ENCODE data around the gene NCAPH2.
A peak's percentile ranks its signal among the peaks of the same experiment; 100 is the strongest.
"Not testable (repeated sequence)": the region's sequence is repeated elsewhere in the genome, so short reads cannot be mapped to it uniquely, and the experiment has no call there.

The NCAPH2 gene

GRCh38 chr22:50530877-50531545 lies 23.0 kb downstream of the NCAPH2 start:
- peak; percentile 69 for DNase-seq (ENCODE audit: low read depth)

DNA sequence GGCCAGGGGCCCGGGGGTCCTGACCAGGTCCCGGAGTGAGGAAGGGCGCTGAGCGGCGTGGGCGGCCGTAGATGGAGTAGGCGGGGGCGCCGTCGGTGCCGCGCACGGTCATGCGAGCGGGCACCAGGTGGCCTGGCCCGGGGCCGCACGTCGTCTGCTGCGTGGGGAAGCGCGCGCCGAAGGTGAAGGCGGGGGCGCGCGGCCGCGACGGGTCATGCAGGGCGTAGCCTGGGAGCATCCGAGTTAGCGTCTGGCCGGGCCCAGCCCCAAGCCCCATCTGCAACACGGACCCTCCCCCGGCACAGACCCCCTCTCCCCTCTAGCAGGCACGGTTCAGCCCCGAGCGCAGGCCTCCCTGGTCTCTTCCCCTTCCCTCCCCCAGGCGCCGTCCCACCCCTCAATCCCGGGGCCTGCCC lies 23.5 kb downstream of the NCAPH2 start:
- no peak for DNase-seq (ENCODE audit: low read depth)

DNA sequence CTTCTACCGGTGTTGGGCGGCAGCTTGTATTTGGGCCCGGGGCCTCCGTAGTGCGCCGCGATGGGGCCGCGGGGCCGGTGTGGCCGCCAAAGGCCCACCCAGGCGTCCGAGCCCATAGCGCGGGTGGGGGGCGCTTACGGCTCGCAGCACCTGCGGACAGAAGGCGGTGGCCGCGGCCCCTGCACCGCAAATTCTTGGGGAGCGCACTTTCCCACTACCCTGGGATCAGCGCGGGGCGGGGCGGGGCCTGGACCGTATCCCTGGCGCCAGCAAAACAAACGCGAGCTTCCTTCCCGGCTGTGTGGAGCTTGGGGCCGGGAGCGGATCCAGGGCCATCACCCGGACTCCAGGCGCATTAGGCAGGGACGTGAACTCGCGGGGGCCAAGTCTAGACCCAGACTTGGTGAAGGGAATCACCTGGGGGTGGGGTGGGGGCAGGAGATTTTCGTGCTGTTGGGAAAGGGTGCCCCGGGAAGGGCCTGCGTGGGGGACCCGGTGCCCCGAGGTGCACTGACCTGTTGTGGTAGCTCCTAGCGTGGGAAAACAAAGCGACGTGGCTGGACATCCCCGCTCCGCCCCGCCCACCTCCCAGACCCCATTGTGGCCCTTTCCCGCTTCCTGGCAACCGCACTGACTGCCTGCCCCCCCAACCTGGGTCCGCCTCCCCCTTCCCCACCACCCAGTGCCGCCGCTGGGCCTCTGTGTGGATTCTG lies 24.1 kb downstream of the NCAPH2 start:
- no peak for DNase-seq (ENCODE audit: low read depth)

- DNase-seq (ENCODE audit: low read depth) = no peak
Measured at GRCh38 chr22:50532824-50533796, 25.1 kb downstream of the NCAPH2 start.

GRCh38 chr22:50533856-50534711 lies 26.1 kb downstream of the NCAPH2 start:
- not testable (repeated sequence) for DNase-seq (ENCODE audit: low read depth)

DNA sequence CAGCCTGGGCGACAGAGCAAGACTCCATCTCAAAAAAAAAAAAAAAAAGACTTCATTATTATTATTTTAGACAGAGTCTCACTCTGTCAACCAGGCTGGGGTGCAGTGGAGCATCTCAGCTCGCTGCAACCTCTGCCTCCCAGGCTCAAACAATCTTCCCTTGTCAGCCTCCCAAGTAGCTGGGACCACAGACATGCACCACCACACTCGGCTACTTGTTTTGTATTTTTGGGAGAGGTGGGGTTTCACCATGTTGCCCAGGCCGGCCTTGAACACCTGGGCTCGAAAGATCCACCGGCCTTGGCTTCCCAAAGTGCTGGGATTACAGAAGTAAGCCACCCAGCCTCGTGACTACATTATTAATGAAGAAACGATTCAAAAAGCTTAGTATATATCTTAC lies 27.1 kb downstream of the NCAPH2 start:
- no peak for DNase-seq (ENCODE audit: low read depth)

DNA sequence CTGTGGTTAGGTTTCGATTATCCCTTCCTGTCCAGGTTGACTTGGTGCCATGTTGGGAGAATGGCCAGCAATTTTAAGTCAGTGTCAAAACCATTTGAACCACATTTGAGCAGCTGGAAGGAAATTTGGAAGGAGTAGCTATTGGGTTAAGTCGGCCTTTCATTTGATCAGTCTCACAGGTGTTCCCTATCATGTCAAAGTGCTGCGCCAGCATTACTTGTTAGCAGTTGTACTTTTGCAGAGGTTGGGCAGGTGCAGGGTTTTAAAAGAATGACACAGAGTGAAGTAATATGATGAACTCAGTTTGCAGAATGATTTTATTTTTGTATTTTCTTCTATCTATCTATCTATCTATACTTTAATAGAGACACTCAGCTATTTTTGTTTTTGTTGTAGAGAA lies 28.2 kb downstream of the NCAPH2 start:
- no peak for DNase-seq (ENCODE audit: low read depth)

- DNase-seq (ENCODE audit: low read depth) = no peak
Measured at GRCh38 chr22:50537765-50538164, 29.7 kb downstream of the NCAPH2 start.

- no peak for DNase-seq (ENCODE audit: low read depth)
Measured at GRCh38 chr22:50540381-50540780, 32.4 kb downstream of the NCAPH2 start.

DNA sequence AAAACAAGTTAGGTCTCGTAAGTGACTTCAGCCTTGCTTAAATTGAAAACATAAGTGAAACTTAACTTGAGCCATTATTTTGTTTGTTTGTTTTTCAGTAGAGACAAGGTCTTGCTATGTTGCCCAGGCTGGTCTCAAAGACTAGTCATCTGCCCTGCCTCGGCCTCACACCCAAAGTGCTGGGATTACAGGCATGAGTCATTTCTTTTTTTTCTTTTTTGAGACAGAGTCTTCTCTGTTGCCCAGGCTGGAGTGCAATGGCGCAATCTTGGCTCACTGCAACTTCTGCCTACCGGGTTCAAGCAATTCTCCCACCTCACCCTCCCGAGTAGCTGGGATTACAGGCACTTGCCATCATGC lies 33.6 kb downstream of the NCAPH2 start:
- DNase-seq (ENCODE audit: low read depth) = not testable (repeated sequence)

DNA sequence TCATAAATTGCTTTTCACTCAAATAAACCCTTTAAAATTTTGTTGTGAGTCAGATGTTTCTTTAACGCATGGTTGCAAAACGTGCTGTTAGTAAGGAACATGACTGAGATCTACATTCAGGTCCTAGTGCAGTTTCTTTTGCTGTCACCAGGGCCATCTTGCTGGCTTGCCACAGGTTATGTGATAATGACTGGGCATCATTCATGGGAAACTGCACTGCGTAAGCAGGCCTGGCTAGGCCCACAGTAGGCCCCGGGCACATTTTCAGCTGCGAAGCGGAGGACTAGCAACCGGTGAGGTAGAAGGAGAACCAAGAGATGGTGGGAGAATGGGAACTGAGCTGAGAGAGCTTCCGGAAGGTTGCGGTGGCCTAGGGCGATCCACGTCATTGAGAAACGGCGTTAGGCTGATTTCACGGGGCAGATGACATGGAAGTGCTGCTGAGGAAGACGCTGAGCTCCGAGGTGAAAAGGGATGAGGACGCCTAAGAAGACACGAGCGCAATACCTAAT lies 34.4 kb downstream of the NCAPH2 start:
- no peak for DNase-seq (ENCODE audit: low read depth)

DNA sequence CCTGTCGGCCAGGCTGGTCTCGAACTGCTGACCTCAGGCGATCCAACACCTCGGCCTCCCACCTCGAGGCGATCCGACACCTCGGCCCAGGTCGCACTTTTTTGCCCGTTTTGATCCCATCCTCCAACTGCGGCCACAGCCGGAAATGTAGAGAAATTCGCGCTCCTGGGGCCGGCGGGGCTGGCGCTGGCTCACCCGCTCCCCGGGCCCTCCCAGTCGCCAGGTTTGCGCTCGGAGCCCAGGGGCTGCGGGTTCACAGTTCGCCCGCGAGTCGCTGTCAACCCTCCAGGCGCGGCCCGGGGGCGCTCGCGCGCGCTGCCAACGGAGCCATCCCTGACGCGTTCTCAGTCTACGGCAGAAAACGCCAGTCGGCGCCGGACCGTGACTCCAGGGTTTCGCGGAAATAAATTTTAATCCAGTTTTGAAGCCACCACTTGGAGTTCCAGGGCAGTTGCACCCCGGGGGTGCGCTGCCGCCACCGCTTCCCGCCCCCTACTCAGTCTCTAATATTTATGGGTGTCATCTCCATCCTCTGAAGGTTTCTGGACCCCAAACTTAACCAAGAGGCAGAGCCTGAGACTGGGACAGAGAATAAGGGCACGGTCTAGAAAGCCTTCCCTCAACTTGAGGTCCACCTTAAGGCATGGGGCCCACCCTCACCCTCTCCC lies 36.2 kb downstream of the NCAPH2 start:
- peak; percentile 74 for DNase-seq (ENCODE audit: low read depth)

GRCh38 chr22:50544746-50545253 lies 36.8 kb downstream of the NCAPH2 start:
- DNase-seq (ENCODE audit: low read depth) = no peak

DNA sequence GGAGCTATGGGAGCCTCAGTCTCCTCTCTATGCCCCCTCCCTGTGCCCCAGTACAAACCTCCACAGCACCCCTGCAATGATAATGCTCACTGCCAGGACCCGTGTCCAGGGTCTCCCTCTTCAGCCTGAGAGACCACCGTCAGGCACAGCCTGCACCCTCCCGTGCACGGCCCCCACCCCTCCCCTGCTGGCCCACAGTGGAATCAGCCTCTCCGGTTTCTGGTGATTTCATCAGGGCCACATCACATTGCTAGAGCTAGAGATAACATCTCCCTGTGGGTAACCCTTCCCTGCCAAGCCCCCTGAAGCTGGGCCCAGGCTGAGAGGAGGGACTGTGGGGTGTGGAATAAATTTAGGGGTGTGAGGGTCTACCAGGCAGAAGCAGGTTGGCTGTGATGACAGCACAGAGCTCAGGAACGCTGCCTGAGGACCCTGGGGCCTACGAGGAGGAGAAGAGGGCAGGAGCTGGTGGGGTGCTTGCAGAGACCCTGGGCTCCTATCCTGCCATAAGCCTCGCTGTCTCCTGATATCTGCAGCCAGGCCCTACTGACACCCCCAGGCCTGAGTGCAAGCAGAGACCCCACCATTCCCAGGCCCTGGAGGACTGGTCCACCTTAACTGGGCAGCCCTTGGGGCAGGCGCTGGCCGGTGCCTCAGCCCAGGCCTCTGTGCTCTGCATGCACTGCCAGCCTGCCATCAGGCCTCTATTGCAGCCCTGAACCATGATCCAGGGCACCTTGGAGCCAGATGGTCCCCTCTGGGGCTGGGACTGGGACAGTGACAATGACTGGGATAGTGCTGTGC lies 37.7 kb downstream of the NCAPH2 start, which contains the start of gene KLHDC7B:
TSS of gene KLHDC7B (plus strand) at position 378 of the 804 bp plus-strand sequence. CDS start at position 723, 345 bp downstream.
- DNase-seq (ENCODE audit: low read depth) = no peak

- DNase-seq (ENCODE audit: low read depth) = no peak
Measured at GRCh38 chr22:50546326-50547262, 38.6 kb downstream of the NCAPH2 start.

- DNase-seq (ENCODE audit: low read depth) = no peak
Measured at GRCh38 chr22:50547263-50547985, 39.4 kb downstream of the NCAPH2 start.

GRCh38 chr22:50548040-50548920 lies 40.3 kb downstream of the NCAPH2 start:
- DNase-seq (ENCODE audit: low read depth) = no peak
